GM19324 (cell line): ENCODE measurements around the gene UBXN10.

Experiments used
- ATAC-seq: cut with Tn5 transposase; IDR thresholded peaks from one replicate; pipeline ENCODE4 v1.9.1; 2021; ENCODE audit warnings: mild to moderate bottlenecking, moderate library complexity; ENCODE audit not compliant: unreplicated experiment, low FRiP score

The UBXN10 gene

DNA sequence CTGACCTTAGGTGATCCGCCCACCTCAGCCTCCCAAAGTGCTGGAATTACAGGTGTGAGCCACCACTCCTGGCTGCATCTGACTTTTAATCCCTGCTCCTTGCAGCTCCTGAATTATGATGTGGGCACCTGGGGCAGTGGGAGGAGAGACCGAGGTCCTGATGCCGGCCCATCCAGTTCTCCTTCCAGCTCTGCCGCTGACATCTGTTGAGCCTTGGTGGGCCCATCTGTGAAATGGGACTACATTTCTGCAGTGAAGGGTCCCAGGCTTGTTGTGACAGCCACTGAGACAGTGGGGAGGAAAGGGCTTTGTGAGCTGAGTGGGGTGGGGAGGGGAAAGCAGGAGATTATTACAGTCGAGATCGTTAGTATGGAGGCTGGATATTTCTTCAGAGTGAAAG lies 34.9 kb upstream of the UBXN10 start:
- no peak for ATAC-seq

DNA sequence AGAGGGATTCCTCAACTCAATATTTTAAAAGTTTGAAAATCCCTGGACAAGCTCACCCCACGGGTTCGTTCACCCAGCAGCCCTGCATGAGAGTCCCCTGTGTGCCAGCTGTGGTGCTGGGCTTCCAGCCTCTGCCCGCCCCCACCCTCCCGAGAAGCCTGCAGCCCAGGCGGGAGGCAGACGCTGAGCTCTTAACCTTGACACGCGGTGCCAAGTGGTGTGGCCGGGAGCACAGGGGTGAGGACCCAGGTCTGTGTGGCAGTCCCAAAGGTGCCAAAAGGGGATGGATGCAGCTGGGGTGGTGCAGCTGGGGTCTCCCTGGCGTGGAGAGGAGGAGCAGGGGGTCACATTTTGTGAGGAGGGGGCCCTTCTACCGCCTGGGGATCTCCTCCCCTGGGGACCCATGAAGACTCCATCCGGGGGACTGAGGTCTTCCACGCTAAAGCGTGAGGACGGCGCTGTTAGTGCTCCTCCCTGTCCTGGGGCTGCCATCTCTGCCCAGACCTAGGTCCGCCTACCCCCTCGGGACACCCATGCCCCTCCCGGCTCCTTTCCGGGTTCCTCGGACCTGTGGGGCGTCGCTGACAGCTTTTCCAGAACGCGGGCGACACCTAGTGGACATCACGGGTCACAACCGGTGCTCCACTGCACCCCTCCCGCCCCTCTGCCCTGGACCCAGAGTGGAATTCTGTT lies 33.8 kb upstream of the UBXN10 start:
- ATAC-seq = no peak

DNA sequence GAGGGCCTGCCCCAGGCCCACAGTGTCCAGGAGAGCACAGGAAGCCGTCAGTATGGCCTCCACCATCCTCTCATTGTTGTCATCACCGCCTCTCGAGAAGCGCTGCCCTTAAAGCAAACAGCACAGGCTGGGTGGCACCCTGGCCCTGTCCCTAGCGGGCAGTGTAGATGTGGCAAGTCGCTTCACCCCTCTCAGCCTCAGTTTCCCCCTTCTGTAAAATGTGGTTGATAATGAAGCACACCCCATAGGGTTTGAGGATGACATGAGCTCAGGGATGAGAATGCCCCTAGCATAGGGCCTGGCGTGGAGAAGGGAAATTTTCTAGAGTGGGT lies 33.3 kb upstream of the UBXN10 start:
- no peak for ATAC-seq

DNA sequence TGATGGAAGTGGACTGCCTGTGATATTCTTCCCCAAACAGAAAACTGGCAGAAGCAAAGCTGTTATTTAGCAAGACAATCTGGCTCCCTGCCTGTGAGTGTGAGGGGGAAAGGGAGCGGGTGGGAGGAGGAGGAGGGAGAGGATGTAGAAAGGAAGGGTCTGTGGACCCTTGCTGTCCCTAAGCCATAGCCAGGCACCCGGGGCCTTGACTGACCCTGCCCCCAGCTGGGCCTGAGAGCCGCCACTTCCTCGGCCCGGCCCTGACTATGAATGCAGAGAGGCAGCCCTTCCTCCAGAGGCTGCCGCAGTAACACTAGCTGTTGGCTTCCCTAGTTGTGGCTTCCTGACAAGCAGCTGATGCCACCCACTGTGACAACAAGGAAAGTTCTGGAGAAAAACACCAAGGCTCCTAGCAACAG lies 32.9 kb upstream of the UBXN10 start:
- ATAC-seq = no peak

DNA sequence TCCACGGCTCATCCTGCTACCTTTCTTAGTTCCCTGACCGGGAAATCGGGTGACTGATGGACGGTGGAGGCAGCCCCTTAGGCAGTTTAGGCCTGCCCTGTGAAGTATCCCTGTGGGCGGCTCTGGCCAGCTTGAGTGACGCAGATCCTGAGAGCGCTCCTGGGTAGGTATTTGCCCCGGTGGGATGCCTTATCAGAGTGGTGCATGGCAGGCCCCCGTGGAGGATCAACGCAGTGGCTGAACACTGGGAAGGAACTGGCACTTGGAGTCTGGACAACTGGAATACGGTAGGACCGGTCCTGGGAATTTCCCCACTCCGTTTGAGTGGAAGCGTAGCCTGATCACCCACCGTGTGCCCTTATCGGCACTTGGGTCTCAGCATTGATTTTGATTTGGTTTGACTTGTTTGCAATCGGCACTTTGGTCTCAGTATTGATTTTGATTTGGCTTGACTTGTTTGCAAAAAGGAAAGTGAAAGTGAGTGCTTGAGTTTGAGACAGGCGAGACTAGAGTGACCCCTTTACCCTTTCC lies 31.5 kb upstream of the UBXN10 start:
- ATAC-seq = no peak

DNA sequence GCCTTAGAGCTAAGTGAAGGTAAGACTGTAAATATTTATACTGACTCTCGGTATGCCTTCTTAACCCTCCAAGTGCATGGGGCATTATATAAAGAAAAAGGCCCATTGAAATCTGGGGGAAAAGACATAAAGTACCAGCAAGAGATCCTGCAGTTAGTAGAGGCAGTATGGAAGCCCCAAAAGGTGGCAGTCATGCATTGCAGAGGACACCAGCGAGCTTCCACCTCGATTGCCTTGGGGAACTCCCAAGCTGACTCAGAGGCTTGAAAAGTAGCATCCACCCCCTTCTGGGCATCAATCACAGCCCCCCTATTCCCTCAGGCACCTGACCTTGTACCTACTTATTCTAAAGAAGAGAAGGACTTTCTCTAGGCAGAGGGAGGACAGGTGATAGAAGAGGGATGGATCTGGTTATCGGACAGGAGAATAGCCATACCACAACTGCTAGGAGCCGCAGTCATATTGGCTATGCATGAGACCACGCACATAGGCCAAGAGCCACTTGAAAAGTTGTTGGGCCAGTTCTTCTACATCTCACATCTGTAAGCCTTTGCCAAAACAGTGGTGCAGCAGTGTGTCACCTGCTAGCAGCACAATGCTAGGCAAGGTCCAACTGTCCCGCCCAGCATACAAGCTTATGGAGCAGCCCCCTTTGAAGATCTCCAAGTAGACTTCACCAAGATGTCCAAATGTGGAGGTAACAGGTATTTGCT lies 27.4 kb upstream of the UBXN10 start:
- no peak for ATAC-seq

DNA sequence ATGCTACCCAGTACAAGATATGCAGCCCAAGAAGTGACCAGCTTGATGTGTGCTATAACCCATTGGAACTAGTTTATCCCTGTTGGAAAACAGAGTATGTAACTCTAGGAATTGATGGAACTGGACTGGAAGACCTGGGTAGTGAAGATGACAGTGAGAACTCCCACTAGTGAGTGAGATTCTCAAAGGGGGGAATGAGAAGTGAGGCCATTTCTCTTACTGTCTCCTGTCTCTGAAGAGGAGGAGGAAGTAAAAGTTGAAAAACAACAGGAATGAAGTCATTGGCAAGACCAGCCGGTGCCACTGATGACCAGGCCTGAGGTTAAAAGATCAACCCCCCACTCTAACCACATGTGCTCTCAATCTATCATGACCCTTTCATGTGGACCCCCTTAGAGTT lies 25.9 kb upstream of the UBXN10 start:
- ATAC-seq = no peak

DNA sequence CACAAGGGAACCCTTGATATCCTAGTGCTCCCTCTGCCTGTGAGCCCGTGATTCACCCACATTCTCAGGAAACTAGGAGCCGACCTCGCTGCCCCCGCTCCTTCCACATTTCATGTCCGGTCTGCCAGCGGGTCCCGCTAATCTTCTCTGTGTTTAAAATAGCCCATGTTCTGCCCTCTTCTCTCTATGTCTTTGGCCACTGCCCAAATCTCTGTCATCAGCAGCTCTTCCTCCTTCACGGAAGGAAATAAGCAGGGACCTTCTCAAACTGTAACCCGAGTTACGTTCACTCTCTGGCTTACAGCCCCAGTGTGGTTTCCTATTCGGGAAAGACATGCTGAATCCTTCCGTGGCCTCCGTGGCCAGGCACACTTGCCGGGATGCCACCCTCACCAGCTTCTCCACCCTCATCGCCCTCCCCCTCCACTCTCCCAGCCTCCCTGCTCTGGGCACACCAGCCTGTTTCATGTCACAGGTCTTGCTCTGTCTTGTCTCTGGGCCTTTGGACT lies 21.1 kb upstream of the UBXN10 start:
- no peak for ATAC-seq

DNA sequence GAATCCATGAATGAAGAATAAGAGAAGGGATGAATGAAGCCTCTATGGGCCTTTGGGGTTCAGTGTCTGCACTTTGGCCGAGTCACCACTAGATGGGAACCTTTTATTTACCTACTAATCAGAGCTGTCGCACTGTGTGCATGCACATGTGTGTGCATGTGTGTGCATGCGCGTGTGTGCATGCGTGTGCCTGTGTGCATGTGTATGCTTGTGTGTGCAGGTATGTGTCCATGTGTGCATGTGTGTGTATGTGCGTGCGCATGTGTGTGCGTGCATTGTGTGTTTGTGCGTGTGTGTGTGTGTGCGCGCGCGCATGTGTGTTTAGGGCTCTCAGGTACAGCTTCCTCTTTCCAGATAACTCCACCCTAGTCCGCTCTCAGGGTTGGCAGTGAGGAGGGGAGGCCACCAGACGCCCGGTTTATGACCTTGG lies 20.4 kb upstream of the UBXN10 start:
- ATAC-seq = no peak

DNA sequence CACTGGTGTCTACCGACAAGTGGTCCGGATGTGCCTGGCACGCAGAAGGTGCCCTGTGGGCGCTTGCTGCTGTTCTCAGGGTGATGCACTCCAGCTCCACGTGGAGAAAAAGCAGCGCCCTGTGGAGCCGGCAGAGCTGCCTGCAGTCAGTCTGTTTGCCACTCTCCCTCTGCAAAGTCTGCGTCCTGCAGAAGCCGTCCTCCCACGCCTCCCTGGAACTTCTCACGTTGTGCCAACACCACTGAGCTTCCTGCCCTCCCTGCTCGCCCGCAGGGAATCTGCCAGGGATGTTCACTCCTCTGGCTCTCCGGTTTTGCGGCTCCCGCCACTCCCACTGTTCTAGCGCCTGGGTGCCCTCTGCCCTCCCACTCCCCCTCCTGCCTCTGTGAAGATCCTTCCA lies 19.8 kb upstream of the UBXN10 start:
- ATAC-seq = no peak

DNA sequence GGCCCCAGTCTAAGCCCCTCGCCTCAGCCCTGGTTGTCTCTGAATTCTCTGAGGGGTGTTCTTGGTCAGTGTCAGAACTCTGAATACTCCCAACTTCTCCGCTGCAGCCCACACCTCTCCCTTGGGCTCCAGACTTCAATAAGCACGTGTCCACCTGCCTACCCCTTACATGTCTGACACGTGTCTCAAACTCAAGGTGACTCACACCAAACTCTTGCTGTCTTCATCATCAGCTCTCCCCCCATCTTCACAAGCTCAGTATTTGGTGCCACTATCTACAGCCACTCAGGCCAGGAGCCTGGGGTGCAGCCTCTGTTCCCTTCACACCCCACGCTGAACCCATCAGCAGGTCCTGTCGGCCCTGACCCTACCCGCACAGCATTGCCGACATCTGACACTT lies 18.8 kb upstream of the UBXN10 start:
- ATAC-seq = no peak

DNA sequence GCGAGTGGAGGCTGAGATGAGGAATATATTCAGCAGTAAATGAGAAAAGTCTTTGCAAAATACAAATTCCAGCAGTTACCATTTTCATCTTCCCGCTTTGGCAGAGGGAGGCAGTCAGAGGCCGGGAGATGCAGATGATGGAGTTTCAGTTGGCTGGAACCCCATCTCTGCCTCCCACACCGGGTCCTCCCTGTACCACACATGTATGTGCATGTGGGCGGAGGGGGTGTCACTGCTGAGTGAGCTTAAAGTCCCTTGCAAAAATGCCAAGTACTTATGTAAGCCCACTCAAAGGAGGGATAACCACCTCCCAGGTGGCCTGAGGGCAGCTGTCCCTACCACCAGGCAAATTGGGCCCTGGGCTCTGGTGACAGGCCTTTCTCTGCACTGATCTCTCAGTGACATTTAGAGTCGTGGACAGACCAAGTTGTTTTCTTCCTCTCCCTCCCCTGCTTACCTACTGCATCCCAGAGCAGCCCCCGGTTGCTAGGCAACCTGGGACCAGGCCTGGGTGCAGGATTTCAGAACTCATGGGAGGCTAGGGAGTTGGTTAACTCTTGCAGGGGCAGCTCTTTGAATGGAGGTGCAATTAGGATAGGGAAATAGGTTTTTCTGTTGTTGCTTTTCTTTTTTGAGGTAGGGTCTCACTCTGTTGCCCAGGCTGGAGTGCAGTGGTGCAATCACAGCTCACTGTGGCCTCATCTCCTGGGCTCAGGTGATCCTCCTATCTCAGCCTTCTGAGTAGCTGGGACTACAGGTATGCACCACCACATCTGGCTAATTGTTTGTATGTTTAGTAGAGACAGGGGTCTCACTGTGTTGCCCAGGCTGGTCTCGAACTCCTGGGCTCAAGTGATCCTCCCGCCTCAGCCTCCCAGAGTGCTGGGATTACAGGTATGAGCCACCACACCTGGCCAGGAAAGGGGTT lies 17.1 kb upstream of the UBXN10 start:
- no peak for ATAC-seq

DNA sequence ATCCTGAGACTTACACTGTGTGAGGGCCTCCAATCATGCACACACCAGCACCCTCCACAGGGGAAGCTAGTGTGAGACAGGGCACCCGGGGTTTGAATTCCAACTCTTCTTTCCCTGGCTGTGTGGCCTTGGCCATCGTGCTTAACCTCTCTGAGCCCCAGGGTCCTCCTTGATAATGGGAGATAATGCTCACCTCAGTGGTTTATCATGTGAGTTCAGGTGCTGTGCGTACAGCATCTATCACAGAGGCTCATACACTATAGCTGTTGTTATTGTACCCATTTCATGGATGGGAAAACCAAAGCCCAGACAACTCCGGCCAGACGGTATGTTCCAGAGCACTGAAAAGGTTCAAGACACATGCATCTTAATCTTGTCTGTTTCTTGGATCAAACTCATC lies 16.0 kb upstream of the UBXN10 start:
- ATAC-seq = no peak

DNA sequence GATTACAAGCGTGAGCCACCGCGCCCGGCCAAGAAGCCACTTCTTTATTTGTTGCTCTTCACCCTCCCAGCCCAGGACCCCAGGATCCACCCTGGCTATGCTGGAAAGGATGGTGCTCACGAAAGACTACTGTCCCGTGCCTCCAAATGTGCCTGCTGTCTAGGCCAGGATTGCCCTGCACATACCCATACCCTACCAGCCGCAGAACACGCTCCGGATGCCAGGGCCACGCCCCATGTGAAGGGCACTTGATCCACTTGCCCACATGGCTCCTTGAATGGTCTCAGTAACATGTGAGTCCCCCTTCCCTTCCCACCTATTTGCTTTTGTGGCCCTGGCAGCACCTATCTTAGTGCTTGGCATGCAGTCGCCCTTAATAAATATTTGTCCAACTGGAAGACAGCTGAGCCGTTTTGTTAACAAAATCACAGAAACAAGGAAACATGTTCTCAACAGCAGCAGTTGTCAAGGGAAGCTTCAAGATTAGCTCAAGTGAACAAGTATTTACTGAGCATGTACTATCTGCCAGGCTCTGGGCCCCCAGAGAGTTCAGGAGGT lies 13.8 kb upstream of the UBXN10 start:
- ATAC-seq = no peak

DNA sequence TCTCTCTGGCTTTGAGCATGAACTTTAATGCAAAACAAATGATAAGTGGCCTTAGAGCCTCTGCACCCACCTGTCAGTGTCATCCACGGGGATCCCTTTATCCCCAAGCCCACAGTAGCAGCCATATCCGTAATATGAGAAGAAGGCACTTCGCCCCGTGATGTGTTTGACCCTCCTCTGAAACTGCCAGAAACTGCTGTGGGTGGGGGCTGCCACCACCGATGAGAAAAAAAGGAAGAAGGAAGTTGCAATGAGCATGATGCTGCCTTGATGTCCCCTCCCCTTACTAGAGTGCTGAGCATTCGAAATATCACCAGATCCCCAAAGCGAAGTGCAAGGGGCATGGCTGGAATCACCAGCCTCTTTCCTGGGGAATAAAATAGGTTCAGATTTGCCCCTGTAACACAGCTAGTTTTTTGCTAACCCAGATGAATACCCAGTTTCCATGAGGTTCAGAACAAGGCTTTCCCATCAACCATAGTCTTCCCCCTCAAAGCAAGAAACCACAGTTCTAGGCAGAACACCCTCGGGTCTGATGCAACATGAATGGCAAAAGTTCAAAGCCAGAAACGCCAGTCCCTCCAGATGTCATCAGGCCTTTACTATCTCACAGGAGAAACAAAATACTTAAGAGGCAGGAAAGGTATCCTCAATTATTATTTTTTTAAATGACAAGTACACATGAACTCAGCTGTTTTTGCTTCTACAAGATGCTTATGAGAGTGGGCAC lies 10.8 kb upstream of the UBXN10 start:
- no peak for ATAC-seq

DNA sequence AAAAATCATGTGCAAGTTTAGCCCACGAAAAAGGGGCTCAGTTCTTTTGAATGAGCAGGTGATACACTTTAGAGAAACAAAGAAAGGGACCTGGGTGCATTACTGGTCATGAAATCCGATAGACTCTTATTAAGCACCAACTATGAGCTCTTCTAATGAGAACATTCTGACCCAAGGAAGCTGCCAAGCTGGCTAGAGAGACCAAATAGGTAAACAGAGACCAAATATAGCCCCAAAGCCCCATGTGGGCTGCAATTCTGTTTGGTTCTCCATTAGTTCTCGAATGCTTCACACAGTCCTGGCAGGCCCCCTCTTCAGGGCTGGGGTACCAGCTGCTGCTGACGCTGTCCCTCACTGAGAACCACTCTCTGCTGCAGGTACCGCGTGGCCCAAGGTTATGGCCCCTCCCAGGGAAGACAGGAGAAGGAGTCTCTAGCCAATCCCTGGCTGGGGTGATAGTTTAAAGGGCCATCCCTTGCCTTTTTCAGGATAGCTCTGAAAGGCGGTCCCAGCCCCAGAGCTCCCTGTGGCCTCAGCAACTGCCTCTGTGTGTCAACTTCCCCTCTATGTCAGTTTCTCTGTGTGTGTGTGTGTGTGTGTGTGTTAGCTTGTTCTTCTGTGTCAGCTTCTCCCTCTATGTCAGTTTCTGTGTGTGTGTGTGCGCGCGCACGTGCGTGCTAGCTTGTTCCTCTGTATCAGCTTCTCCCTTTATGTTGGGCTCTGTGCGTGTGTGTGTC lies 7.1 kb upstream of the UBXN10 start:
- ATAC-seq = no peak

DNA sequence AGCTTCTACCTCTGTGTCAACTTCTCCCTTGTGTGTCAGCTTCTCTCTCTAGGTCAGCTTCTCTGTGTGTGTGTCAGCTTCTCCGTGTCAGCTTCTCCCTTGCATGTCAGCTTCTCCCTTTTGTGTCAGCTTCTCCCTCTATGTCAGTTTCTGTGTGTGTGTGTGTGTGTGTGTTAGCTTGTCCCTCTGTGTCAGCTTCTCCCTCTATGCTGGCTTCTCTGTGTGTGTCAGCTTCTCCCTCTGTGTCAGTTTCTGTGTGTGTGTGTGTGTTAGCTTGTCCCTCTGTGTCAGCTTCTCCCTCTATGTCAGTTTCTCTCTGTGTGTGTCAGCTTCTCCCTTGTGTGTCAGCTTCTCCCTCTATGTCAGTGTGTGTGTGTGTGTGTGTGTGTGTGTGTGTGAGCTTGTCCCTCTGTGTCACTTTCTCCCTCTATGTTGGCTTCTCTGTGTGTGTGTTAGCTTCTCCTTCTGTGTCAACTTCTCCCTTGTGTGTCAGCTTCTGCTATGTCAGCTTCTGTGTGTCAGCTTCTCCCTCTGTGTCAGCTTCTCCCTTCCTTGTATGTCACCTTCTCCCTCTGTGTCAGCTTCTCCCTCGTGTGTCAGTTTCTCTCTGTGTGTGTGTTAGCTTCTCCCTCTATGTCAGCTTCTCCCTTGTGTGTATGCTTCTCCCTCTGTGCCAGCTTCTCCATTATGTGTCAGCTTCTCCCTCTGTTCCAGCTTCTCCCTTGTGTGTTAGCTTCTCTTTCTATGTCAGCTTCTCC lies 6.3 kb upstream of the UBXN10 start:
- no peak for ATAC-seq

DNA sequence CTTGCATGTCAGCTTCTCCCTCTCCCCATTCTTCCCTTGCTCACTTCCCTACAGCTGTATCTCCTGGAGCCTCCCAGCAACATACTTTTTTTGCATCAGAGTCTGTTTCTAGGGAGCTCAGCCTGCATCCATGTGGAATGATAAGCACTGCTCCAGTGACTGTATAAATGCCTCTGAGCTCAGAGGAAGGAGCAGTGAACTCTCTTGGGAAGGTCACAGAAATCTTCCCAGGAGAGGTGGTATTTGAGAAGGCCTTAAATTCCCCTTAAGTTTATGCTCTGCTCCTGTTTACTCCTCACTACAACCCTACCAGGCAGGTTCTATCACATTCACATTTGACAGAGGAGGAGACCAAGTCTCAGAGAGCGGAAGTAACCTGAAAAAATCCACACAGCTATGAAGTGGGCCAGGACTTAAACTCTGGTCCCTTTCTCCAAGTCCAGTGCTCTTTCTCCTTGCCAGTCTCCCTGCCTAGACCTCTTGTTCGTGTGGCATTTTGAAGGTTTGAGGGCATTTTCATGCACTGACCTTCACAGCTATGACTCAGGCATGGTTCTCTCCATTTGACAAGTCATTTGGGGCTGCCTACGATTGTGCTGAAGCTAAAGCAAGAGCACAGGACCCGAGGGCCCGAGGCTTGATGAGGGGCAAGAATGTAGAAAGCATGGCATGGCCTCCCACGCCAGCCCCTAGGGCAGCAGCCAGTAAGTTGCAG lies 5.6 kb upstream of the UBXN10 start:
- ATAC-seq = no peak
